Stomach (tissue), 9 donors: Measurements from ENCODE around the gene KRTAP5-10. TPM values are rescaled to one million over a fixed set of nuclear protein-coding genes. Genes with fewer than 3 reads are reported as not detected.
"Not testable (repeated sequence)": the region's sequence is repeated elsewhere in the genome, so short reads cannot be mapped to it uniquely, and the experiment has no call there.

Experiments
- DNase-seq, 2 donors: peaks; one replicate each; pipeline versions ENCODE4 v3.0.0 to v3.0.0-alpha.2; 2013 to 2019
- H3K27ac ChIP-seq, 5 donors: fragments of 200-600 bp in 4 of 5; sonication (generic) in 4 of 5; one replicate each; pipeline ENCODE4 v1.5.1; 2013 to 2019; ENCODE audit warnings: mild to moderate bottlenecking in 1 of 5, moderate library complexity in 1 of 5
- H3K27me3 ChIP-seq, 3 donors: fragments of 200-600 bp; sonication (generic); one replicate each; pipeline ENCODE4 v1.5.1; 2017 to 2019; ENCODE audit warnings: mixed run types in 1 of 3
- H3K36me3 ChIP-seq, 4 donors: fragments of 200-600 bp; sonication (generic); 1 replicate in 3 of 4; 2 replicates in 1 of 4; pipeline ENCODE4 v1.5.1; 2016 to 2019
- H3K4me1 ChIP-seq, 4 donors: fragments of 200-600 bp; sonication (generic); one replicate each; pipeline ENCODE4 v1.5.1; 2016 to 2019
- H3K4me3 ChIP-seq, 4 donors: fragments of 200-600 bp; sonication (generic) in 3 of 4; one replicate each; pipeline ENCODE4 v1.5.1; 2016 to 2019; ENCODE audit warnings: mild to moderate bottlenecking in 1 of 4
- H3K9me3 ChIP-seq, 4 donors: fragments of 200-600 bp; sonication (generic); one replicate each; pipeline ENCODE4 v1.5.1; 2016 to 2019
- POLR2AphosphoS5 ChIP-seq, 3 donors: sonication (generic); formaldehyde crosslinking; IDR thresholded peaks; one replicate each; pipeline ENCODE4 v1.6.1; 2016; ENCODE audit warnings: antibody characterized with exemption in 3 of 3
- WGBS, 5 donors: extraction: QIAGEN DNeasy Blood & Tissue Kit in 3 of 5; methylation state at CpG; one replicate each; pipeline versions ENCODE4 v1.1.5 to v1.1.7; 2013 to 2018; 5-methylcytosine and 5-hydroxymethylcytosine counted together
- intact Hi-C: fragments of 100-400 bp; cut with DNase I; formaldehyde crosslinking; loops from one replicate; pipeline ENCODE4 v1.15.1; 2023; ENCODE audit warnings: low total_unique reads
- polyA plus RNA-seq, 3 donors: library from polyadenylated mRNA; stranded (reverse); fragments of 200-250 nt; gene quantifications; one replicate each; pipeline ENCODE4 v1.2.3, GENCODE V29; 2013
- small RNA-seq, 4 donors: library from RNA; depleted of rRNA; stranded (forward); fragments of <200 nt; gene quantifications; one replicate each; pipeline ENCODE3, GENCODE V24; 2016
- total RNA-seq, 5 donors: library from RNA; depleted of rRNA; stranded (reverse); fragments of >200 nt; gene quantifications; one replicate each; pipeline versions ENCODE4 v1.1.0 to v1.2.3, GENCODE V29; 2014 to 2016
- donor health status: healthy with polysubstance abuse.
- donor health status: Bipolar disorder and iron deficiency.
- donor health status: healthy.

KRTAP5-10 gene
- total and polyA plus RNA-seq, 8 donors: not detected

DNA sequence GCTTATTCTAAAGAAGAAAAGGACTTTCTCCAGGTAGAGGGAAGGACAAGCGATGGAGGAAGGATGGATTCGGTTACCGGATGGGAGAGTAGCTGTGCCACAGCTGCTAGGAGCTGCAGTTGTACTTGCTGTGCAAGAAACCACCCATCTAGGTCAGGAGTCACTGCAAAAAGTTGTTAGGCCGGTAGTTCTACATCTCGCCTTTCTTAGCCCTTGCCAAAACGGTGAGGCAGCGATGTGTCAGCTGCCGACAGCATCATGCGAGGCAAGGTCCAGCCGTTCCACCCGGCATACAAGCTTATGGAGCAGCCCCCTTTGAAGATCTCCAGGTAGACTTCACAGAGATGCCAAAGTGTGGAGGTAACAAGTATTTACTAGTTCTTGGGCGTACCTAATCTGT is 49.6 kb downstream of the KRTAP5-10 start:
- H3K27ac ChIP-seq, H3K4me1 ChIP-seq, H3K9me3 ChIP-seq, H3K36me3 ChIP-seq, intact Hi-C loops, H3K4me3 ChIP-seq: not testable (repeated sequence)
- DNase-seq: peak; percentile 68 to 89
- peaks cover 0 to 37% (median 0%) of the 10 kb centered on the region in 3 donors for H3K27me3 ChIP-seq
- peak in 1 of 3 donors; percentile 22 for TF ChIP-seq POLR2AphosphoS5 (IDR thresholded peaks at IDR 0.05)
- WGBS, 5 donors: 24 to 61% (median 41%) methylated on average over 11 to 12 of the region's 12 CpGs

Small RNA genes within 50 kb of the gene (small RNA-seq; reads per million reads assigned to genes)
- 0 reads per million in 4 donors for gene AP000867.1
- 0 reads per million in 4 donors for gene KRTAP5-14P

Other genes with a start within 250 kb of the KRTAP5-10 start
- 10 to 100 TPM; 11.2 to 58.8 (median 17.9) TPM for gene DHCR7, start 117.2 kb upstream of the KRTAP5-10 start, total RNA-seq
- gene DHCR7, start 117.2 kb upstream of the KRTAP5-10 start, polyA plus RNA-seq: 10 to 100 TPM in 2 of 3 donors, 1 to 10 TPM in 1; 3.5 to 13.2 (median 11.2) TPM
- gene NADSYN1, start 112.4 kb upstream of the KRTAP5-10 start, total RNA-seq: 100 to 1,000 TPM in 3 of 5 donors, 10 to 100 TPM in 2; 49.0 to 320 (median 104) TPM
- gene NADSYN1, start 112.4 kb upstream of the KRTAP5-10 start, polyA plus RNA-seq: 10 to 100 TPM; 28.0 to 74.9 (median 29.4) TPM
- 1 to 10 TPM in 1 of 5 donors, not detected in 4; 4.8 TPM for gene KRTAP5-7, start 38.3 kb upstream of the KRTAP5-10 start, total RNA-seq
- under 1 TPM in 1 of 3 donors, not detected in 2; 0.10 TPM for gene KRTAP5-7, start 38.3 kb upstream of the KRTAP5-10 start, polyA plus RNA-seq
- 1 to 10 TPM in 1 of 5 donors, not detected in 4; 5.5 TPM for gene KRTAP5-8, start 27.5 kb upstream of the KRTAP5-10 start, total RNA-seq
- under 1 TPM in 1 of 3 donors, not detected in 2; 0.15 TPM for gene KRTAP5-8, start 27.5 kb upstream of the KRTAP5-10 start, polyA plus RNA-seq
- not detected for gene KRTAP5-9, start 17.1 kb upstream of the KRTAP5-10 start, total RNA-seq
- under 1 TPM in 1 of 3 donors, not detected in 2; 0.55 TPM for gene KRTAP5-9, start 17.1 kb upstream of the KRTAP5-10 start, polyA plus RNA-seq
- not detected for gene KRTAP5-11, start 17.3 kb downstream of the KRTAP5-10 start, total RNA-seq
- gene KRTAP5-11, start 17.3 kb downstream of the KRTAP5-10 start, polyA plus RNA-seq: not detected